Measurements from ENCODE around the gene NEURL1B.
A peak's percentile ranks its signal among the peaks of the same experiment; 100 is the strongest.

Gene NEURL1B

GRCh38 chr5:172716796-172717313 is 75.8 kb downstream of the NEURL1B start:
- H3K4me3 ChIP-seq (ENCODE audit: low read depth in 1 of 5, low read length in 5 of 5) = peak overlapping the region in 2 of 5 donors; percentile 13 to 30
- peaks cover 6 to 61% (median 53%) of the 10 kb centered on the region in 5 donors for H3K4me1 ChIP-seq (ENCODE audit: control insufficient read depth in 5 of 5, insufficient read depth in 5 of 5, low read length in 5 of 5)
- no peaks in the 10 kb centered on the region for H3K36me3 ChIP-seq (ENCODE audit: control insufficient read depth in 5 of 5, insufficient read depth in 5 of 5, low read length in 5 of 5)
- peak overlapping the region in 1 of 5 donors; percentile 32 for H3K9ac ChIP-seq (ENCODE audit: low read length in 5 of 5)
- H3K27ac ChIP-seq (ENCODE audit: low read depth, low read length) = peak overlapping the region; percentile 27
- no peaks in the 10 kb centered on the region for H3K9me3 ChIP-seq (ENCODE audit: control insufficient read depth in 5 of 5, low read length in 5 of 5)
- peaks cover 0 to 4% (median under 1%) of the 10 kb centered on the region in 5 donors for H3K27me3 ChIP-seq (ENCODE audit: control insufficient read depth in 5 of 5, insufficient read depth in 4 of 5, low read length in 5 of 5)

DNA sequence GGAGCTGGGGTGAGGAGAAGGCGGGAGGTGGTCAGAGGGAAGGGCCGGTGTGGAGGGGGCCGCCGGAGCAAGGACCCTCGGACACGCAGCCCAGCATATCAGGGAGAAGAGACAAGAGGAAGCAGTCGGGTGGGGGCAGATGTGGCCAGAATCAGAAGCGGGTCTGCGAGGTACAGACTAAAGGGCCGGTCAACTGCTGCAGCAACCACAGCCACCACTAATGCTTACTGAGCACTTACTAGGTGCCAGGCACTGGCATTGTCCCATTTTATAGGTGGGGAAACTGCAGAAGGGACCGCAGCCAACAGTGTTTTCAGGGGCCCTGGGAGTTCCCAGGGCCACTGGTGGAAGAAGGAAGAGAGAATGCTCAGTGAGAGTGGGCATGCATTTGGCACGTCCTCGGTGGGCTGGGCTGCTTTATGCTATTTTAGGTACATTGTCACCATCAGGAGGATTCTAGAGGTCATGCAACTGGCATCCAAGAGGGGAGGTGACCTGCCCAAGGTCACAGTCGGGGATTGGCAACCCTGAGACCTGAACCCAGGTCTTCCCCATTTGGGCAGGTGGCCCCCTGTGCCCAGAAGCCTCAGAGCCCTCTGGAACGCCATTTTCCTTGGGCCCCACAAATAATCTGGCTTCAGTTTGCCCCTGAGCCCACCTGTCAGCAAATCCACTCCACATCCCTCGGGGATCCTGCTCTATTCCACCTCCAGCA is 76.6 kb downstream of the NEURL1B start:
- peak overlapping the region; percentile 27 for H3K27ac ChIP-seq (ENCODE audit: low read depth, low read length)

GRCh38 chr5:172718527-172719114 is 77.6 kb downstream of the NEURL1B start:
- no peak overlapping the region for H3K27ac ChIP-seq (ENCODE audit: low read depth, low read length)
- no peaks in the 10 kb centered on the region for H3K9me3 ChIP-seq (ENCODE audit: control insufficient read depth in 5 of 5, low read length in 5 of 5)
- peaks cover 7 to 65% (median 52%) of the 10 kb centered on the region in 5 donors for H3K4me1 ChIP-seq (ENCODE audit: control insufficient read depth in 5 of 5, insufficient read depth in 5 of 5, low read length in 5 of 5)
- no peaks in the 10 kb centered on the region for H3K36me3 ChIP-seq (ENCODE audit: control insufficient read depth in 5 of 5, insufficient read depth in 5 of 5, low read length in 5 of 5)
- H3K27me3 ChIP-seq (ENCODE audit: control insufficient read depth in 5 of 5, insufficient read depth in 4 of 5, low read length in 5 of 5) = no peaks in the 10 kb centered on the region
- H3K4me3 ChIP-seq (ENCODE audit: low read depth in 1 of 5, low read length in 5 of 5) = no peak overlapping the region
- H3K9ac ChIP-seq (ENCODE audit: low read length in 5 of 5) = no peak overlapping the region

More for the DNA sequence above, 76.6 kb downstream of the NEURL1B start:
- peaks cover 0 to 2% (median 0%) of the 10 kb centered on the region in 5 donors for H3K27me3 ChIP-seq (ENCODE audit: control insufficient read depth in 5 of 5, insufficient read depth in 4 of 5, low read length in 5 of 5)
- H3K9ac ChIP-seq (ENCODE audit: low read length in 5 of 5) = peak overlapping the region in 1 of 5 donors; percentile 10
- no peaks in the 10 kb centered on the region for H3K9me3 ChIP-seq (ENCODE audit: control insufficient read depth in 5 of 5, low read length in 5 of 5)
- peak overlapping the region in 1 of 5 donors; percentile 30 for H3K4me3 ChIP-seq (ENCODE audit: low read depth in 1 of 5, low read length in 5 of 5)
- H3K4me1 ChIP-seq (ENCODE audit: control insufficient read depth in 5 of 5, insufficient read depth in 5 of 5, low read length in 5 of 5) = peaks cover 11 to 69% (median 60%) of the 10 kb centered on the region in 5 donors
- H3K36me3 ChIP-seq (ENCODE audit: control insufficient read depth in 5 of 5, insufficient read depth in 5 of 5, low read length in 5 of 5) = no peaks in the 10 kb centered on the region

DNA sequence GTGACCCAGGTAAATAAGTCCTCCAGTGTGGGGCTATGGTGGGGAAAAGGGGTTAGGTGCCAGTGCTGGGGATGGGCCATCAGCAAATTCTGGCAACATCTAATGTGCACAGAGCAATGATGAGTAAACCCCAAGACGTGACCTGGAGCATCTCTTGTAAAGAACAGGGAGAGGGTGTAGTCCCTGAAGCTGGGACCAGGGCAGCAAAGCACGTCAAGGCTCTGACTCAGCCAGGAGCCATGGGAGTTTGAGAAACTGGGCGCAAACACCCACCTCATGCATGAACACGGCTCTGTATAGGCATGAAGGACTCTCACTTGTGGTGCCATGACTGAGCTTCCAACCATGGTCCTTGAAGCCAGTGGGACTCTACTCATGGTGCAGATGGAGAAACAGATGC is 78.1 kb downstream of the NEURL1B start:
- H3K27ac ChIP-seq (ENCODE audit: low read depth, low read length) = no peak overlapping the region
- H3K4me1 ChIP-seq (ENCODE audit: control insufficient read depth in 5 of 5, insufficient read depth in 5 of 5, low read length in 5 of 5) = peaks cover 5 to 59% (median 51%) of the 10 kb centered on the region in 5 donors

DNA sequence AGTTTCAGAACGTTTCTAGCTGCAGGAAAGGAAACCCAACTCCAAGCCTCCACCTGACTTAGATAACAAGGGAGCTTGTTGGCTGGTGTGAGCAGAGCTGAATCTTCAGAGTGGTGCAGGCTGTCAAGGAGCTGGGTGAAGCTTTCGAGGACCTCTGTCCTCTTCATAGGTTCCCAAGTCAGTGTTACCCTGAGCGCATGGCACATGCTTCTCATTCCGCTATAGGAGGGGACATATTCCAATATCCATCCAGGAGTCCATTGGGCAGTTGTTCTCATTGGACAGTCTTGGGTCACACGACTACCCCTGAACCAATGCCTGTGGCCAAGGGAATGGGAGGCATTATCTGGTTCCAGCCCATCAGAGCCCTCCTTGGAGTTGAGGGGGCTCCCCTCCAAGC is 79.6 kb downstream of the NEURL1B start:
- Histone ChIP-seq H3K36me3 (ENCODE audit: control insufficient read depth in 5 of 5, insufficient read depth in 5 of 5, low read length in 5 of 5) (no peaks in the 10 kb centered on the region), H3K9me3 (ENCODE audit: control insufficient read depth in 5 of 5, low read length in 5 of 5) (no peaks in the 10 kb centered on the region), H3K9ac (ENCODE audit: low read length in 5 of 5) (peak overlapping the region in 1 of 5 donors; percentile 11), H3K4me3 (ENCODE audit: low read depth in 1 of 5, low read length in 5 of 5) (no peak overlapping the region), H3K4me1 (ENCODE audit: control insufficient read depth in 5 of 5, insufficient read depth in 5 of 5, low read length in 5 of 5) (peaks cover 3 to 45% (median 37%) of the 10 kb centered on the region in 5 donors), H3K27ac (ENCODE audit: low read depth, low read length) (no peak overlapping the region), H3K27me3 (ENCODE audit: control insufficient read depth in 5 of 5, insufficient read depth in 4 of 5, low read length in 5 of 5) (no peaks in the 10 kb centered on the region)

More for the DNA sequence above, 78.1 kb downstream of the NEURL1B start:
- Histone ChIP-seq H3K36me3 (ENCODE audit: control insufficient read depth in 5 of 5, insufficient read depth in 5 of 5, low read length in 5 of 5) (no peaks in the 10 kb centered on the region), H3K27me3 (ENCODE audit: control insufficient read depth in 5 of 5, insufficient read depth in 4 of 5, low read length in 5 of 5) (no peaks in the 10 kb centered on the region), H3K9me3 (ENCODE audit: control insufficient read depth in 5 of 5, low read length in 5 of 5) (no peaks in the 10 kb centered on the region), H3K9ac (ENCODE audit: low read length in 5 of 5) (no peak overlapping the region), H3K4me3 (ENCODE audit: low read depth in 1 of 5, low read length in 5 of 5) (no peak overlapping the region)

GRCh38 chr5:172721455-172722326 is 80.6 kb downstream of the NEURL1B start:
- no peaks in the 10 kb centered on the region for H3K9me3 ChIP-seq (ENCODE audit: control insufficient read depth in 5 of 5, low read length in 5 of 5)
- H3K9ac ChIP-seq (ENCODE audit: low read length in 5 of 5) = peak overlapping the region in 1 of 5 donors; percentile 43
- H3K27me3 ChIP-seq (ENCODE audit: control insufficient read depth in 5 of 5, insufficient read depth in 4 of 5, low read length in 5 of 5) = no peaks in the 10 kb centered on the region
- no peaks in the 10 kb centered on the region for H3K36me3 ChIP-seq (ENCODE audit: control insufficient read depth in 5 of 5, insufficient read depth in 5 of 5, low read length in 5 of 5)
- peak overlapping the region in 1 of 5 donors; percentile 32 for H3K4me3 ChIP-seq (ENCODE audit: low read depth in 1 of 5, low read length in 5 of 5)
- H3K27ac ChIP-seq (ENCODE audit: low read depth, low read length) = no peak overlapping the region
- peaks cover 3 to 36% (median 26%) of the 10 kb centered on the region in 5 donors for H3K4me1 ChIP-seq (ENCODE audit: control insufficient read depth in 5 of 5, insufficient read depth in 5 of 5, low read length in 5 of 5)

DNA sequence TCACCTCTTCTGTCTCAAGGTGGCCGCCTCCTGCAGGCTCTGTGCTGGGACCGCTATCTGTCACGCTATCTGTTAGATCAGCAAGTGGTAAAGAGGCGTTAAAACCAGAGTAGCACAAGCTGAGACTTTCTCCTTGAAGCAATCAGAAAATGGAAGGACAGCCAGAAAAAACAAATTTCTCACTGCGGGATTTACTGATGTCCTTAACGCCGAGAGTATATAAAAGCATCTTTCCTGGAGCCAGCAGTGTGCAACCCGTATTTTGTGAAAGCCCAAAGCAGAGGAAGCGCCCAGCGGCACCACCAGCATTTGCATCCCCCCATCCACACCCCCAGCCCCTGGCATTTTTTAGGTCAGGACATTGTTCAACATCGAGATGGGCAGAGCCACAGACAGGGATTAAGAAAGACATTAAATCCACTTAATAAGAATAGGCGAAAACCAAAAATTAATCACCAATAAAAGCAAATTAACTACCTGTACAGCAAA is 81.3 kb downstream of the NEURL1B start:
- H3K27me3 ChIP-seq (ENCODE audit: control insufficient read depth in 5 of 5, insufficient read depth in 4 of 5, low read length in 5 of 5) = no peaks in the 10 kb centered on the region
- peak overlapping the region in 1 of 5 donors; percentile 32 for H3K4me3 ChIP-seq (ENCODE audit: low read depth in 1 of 5, low read length in 5 of 5)
- H3K4me1 ChIP-seq (ENCODE audit: control insufficient read depth in 5 of 5, insufficient read depth in 5 of 5, low read length in 5 of 5) = peaks cover 3 to 32% (median 22%) of the 10 kb centered on the region in 5 donors
- H3K9ac ChIP-seq (ENCODE audit: low read length in 5 of 5) = no peak overlapping the region
- no peaks in the 10 kb centered on the region for H3K36me3 ChIP-seq (ENCODE audit: control insufficient read depth in 5 of 5, insufficient read depth in 5 of 5, low read length in 5 of 5)
- H3K9me3 ChIP-seq (ENCODE audit: control insufficient read depth in 5 of 5, low read length in 5 of 5) = no peaks in the 10 kb centered on the region
- no peak overlapping the region for H3K27ac ChIP-seq (ENCODE audit: low read depth, low read length)

DNA sequence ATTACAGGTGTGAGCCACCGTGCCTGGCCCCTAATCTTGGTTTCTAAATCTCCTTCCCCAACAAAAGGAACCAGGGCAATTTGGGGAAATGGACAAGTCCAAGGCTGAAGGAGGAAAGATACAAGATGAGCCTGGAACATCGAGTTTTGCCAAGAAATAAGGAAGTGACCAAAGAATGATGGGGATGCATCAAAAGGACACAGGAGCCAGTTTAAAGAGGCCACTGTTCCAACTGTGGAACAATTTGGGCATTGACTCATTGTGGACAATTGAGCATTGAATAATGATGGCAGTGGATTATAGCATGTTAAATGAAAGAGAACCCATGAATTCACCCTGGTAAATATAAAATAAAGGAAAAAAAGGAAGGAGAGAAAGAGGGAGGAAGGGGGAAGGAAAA is 82.4 kb downstream of the NEURL1B start:
- H3K36me3 ChIP-seq (ENCODE audit: control insufficient read depth in 5 of 5, insufficient read depth in 5 of 5, low read length in 5 of 5) = no peaks in the 10 kb centered on the region
- H3K4me1 ChIP-seq (ENCODE audit: control insufficient read depth in 5 of 5, insufficient read depth in 5 of 5, low read length in 5 of 5) = peaks cover 3 to 27% (median 15%) of the 10 kb centered on the region in 5 donors
- no peaks in the 10 kb centered on the region for H3K9me3 ChIP-seq (ENCODE audit: control insufficient read depth in 5 of 5, low read length in 5 of 5)
- no peak overlapping the region for H3K9ac ChIP-seq (ENCODE audit: low read length in 5 of 5)
- H3K27me3 ChIP-seq (ENCODE audit: control insufficient read depth in 5 of 5, insufficient read depth in 4 of 5, low read length in 5 of 5) = no peaks in the 10 kb centered on the region
- no peak overlapping the region for H3K27ac ChIP-seq (ENCODE audit: low read depth, low read length)
- H3K4me3 ChIP-seq (ENCODE audit: low read depth in 1 of 5, low read length in 5 of 5) = no peak overlapping the region

- Histone ChIP-seq H3K4me1 (ENCODE audit: control insufficient read depth in 5 of 5, insufficient read depth in 5 of 5, low read length in 5 of 5) (peaks cover 3 to 27% (median 15%) of the 10 kb centered on the region in 5 donors), H3K36me3 (ENCODE audit: control insufficient read depth in 5 of 5, insufficient read depth in 5 of 5, low read length in 5 of 5) (no peaks in the 10 kb centered on the region), H3K9me3 (ENCODE audit: control insufficient read depth in 5 of 5, low read length in 5 of 5) (no peaks in the 10 kb centered on the region), H3K9ac (ENCODE audit: low read length in 5 of 5) (no peak overlapping the region), H3K4me3 (ENCODE audit: low read depth in 1 of 5, low read length in 5 of 5) (no peak overlapping the region), H3K27me3 (ENCODE audit: control insufficient read depth in 5 of 5, insufficient read depth in 4 of 5, low read length in 5 of 5) (no peaks in the 10 kb centered on the region), H3K27ac (ENCODE audit: low read depth, low read length) (no peak overlapping the region)
Observed at GRCh38 chr5:172724242-172725183, 83.5 kb downstream of the NEURL1B start.
